Uterus (tissue), 4 donors: ENCODE data around the gene SLC5A3. TPM values are rescaled to one million over a fixed set of nuclear protein-coding genes. Genes with fewer than 3 reads are reported as not detected.

Source experiments
- DNase-seq, 2 donors: peaks; one replicate each; pipeline ENCODE4 v3.0.0-alpha.2; 2019 to 2020
- H3K27ac ChIP-seq, 2 donors: fragments of 200-600 bp; sonication (generic); 1 replicate in 1 of 2; 2 replicates in 1 of 2; pipeline ENCODE4 v1.5.1; 2016 to 2018
- H3K27me3 ChIP-seq, 2 donors: fragments of 200-600 bp; sonication (generic); one replicate each; pipeline ENCODE4 v1.5.1; 2018 to 2019; ENCODE audit warnings: control low read depth in 1 of 2
- H3K36me3 ChIP-seq, 2 donors: fragments of 200-600 bp; sonication (generic); one replicate each; pipeline ENCODE4 v1.5.1; 2019; ENCODE audit warnings: control low read depth in 1 of 2
- H3K4me1 ChIP-seq, 2 donors: fragments of 200-600 bp; sonication (generic); one replicate each; pipeline ENCODE4 v1.5.1; 2018 to 2019; ENCODE audit warnings: control low read depth in 1 of 2
- H3K4me3 ChIP-seq, 2 donors: fragments of 200-600 bp; sonication (generic); 1 replicate in 1 of 2; 2 replicates in 1 of 2; pipeline ENCODE4 v1.5.1; 2018 to 2019; ENCODE audit warnings: mild to moderate bottlenecking in 1 of 2
- H3K9me3 ChIP-seq, 2 donors: fragments of 200-600 bp; sonication (generic); one replicate each; pipeline ENCODE4 v1.5.1; 2019; ENCODE audit warnings: control low read depth in 1 of 2
- CTCF ChIP-seq, 4 experiments: fragments of 200-600 bp in 2 of 4; fragments of 450-650 bp in 2 of 4; sonication (generic) in 2 of 4; IDR thresholded peaks; one replicate each; pipeline ENCODE4 v1.5.1; 2016 to 2019; ENCODE audit warnings: antibody characterized with exemption in 4 of 4, mild to moderate bottlenecking in 2 of 4, moderate library complexity in 1 of 4
- POLR2A ChIP-seq, 2 donors: fragments of 450-650 bp; IDR thresholded peaks; one replicate each; pipeline ENCODE4 v1.6.1; 2016; ENCODE audit warnings: antibody characterized with exemption in 2 of 2, mild to moderate bottlenecking in 1 of 2, moderate library complexity in 1 of 2
- intact Hi-C: fragments of 100-400 bp; cut with DNase I; formaldehyde crosslinking; loops from one replicate; pipeline ENCODE4 v1.15.1; 2023; ENCODE audit warnings: low total_unique reads
- total RNA-seq, 4 donors: library from RNA; depleted of rRNA in 3 of 4; stranded (reverse); fragments of >200 nt in 3 of 4; gene quantifications; one replicate each; pipeline versions ENCODE4 v1.1.0 to v1.2.4, GENCODE V29; 2014 to 2023
- donor health status: DM: yes; HTN: yes; CAD: no.

SLC5A3 gene
- total RNA-seq, 4 donors from 2014 or later, result 10.2 to 76.2 (median 17.1) TPM

GRCh38 chr21:34029743-34030528, 43.4 kb upstream of the SLC5A3 start:
- no peaks in the 10 kb centered on the region for H3K36me3 ChIP-seq
- H3K27me3 ChIP-seq, result no peaks in the 10 kb centered on the region
- DNase-seq, result peak; percentile 49 to 55
- no peak overlapping the region for H3K4me3 ChIP-seq
- intact Hi-C loops, result no loop called here
- no peak for TF ChIP-seq CTCF (IDR thresholded peaks at IDR 0.05)
- no peak for TF ChIP-seq POLR2A (IDR thresholded peaks at IDR 0.05)
- H3K4me1 ChIP-seq, result no peaks in the 10 kb centered on the region
- no peak overlapping the region for H3K27ac ChIP-seq
- H3K9me3 ChIP-seq, result no peaks in the 10 kb centered on the region

GRCh38 chr21:34031835-34032370, 41.5 kb upstream of the SLC5A3 start:
- Histone ChIP-seq H3K27me3 (no peaks in the 10 kb centered on the region), H3K27ac (no peak overlapping the region), H3K4me3 (no peak overlapping the region), H3K36me3 (no peaks in the 10 kb centered on the region), H3K9me3 (no peaks in the 10 kb centered on the region), H3K4me1 (no peaks in the 10 kb centered on the region)
- intact Hi-C loops, result no loop called here
- no peak for DNase-seq
- TF ChIP-seq POLR2A (IDR thresholded peaks at IDR 0.05) (no peak), CTCF (IDR thresholded peaks at IDR 0.05) (no peak)

GRCh38 chr21:34034369-34035014, 38.9 kb upstream of the SLC5A3 start:
- Histone ChIP-seq H3K27ac (no peak overlapping the region), H3K27me3 (no peaks in the 10 kb centered on the region), H3K9me3 (no peaks in the 10 kb centered on the region), H3K4me1 (no peaks in the 10 kb centered on the region), H3K4me3 (no peak overlapping the region), H3K36me3 (no peaks in the 10 kb centered on the region)
- no peak for DNase-seq
- intact Hi-C loops, result no loop called here
- TF ChIP-seq POLR2A (IDR thresholded peaks at IDR 0.05) (no peak), CTCF (IDR thresholded peaks at IDR 0.05) (no peak)

- TF ChIP-seq CTCF (IDR thresholded peaks at IDR 0.05) (no peak), POLR2A (IDR thresholded peaks at IDR 0.05) (no peak)
- Histone ChIP-seq H3K4me1 (no peaks in the 10 kb centered on the region), H3K27ac (no peak overlapping the region), H3K36me3 (no peaks in the 10 kb centered on the region), H3K9me3 (no peaks in the 10 kb centered on the region), H3K4me3 (no peak overlapping the region), H3K27me3 (no peaks in the 10 kb centered on the region)
- intact Hi-C loops, result no loop called here
- no peak for DNase-seq
Measured at GRCh38 chr21:34035619-34036354, 37.6 kb upstream of the SLC5A3 start.
